B cell (primary cell): ENCODE measurements around the gene CDIPT. TPM values are rescaled to one million over a fixed set of nuclear protein-coding genes. Genes with fewer than 3 reads are reported as not detected.
"Not testable (repeated sequence)": the region's sequence is repeated elsewhere in the genome, so short reads cannot be mapped to it uniquely, and the experiment has no call there.

Experiments
- ATAC-seq: fragments of 200-7000 bp; cut with Tn5 transposase; one replicate; pipeline ENCODE4 v1.10.0; 2021; ENCODE audit warnings: low read depth, mild to moderate bottlenecking, moderate number of reproducible peaks, moderate library complexity
- CTCF ChIA-PET: fragments of 350-600 bp; sonication (Branson Sonifier 250); formaldehyde crosslinking; loops from one replicate; lab custom pipeline; 2021; ENCODE audit warnings: antibody characterized with exemption, inconsistent platforms; lab: Charles Lee
- POLR2A ChIA-PET: fragments of 350-600 bp; sonication (Branson Sonifier 250); formaldehyde crosslinking; loops from one replicate; lab custom pipeline; 2021; ENCODE audit warnings: antibody characterized with exemption; lab: Charles Lee
- DNase-seq: peaks from one replicate; pipeline ENCODE4 v3.0.0; 2013
- H2AFZ ChIP-seq: 2 replicates; pipeline ENCODE4 v1.6.1; 2012; ENCODE audit warnings: mild to moderate bottlenecking, low read depth, low read length; ENCODE audit not compliant: insufficient read depth, poor library complexity, severe bottlenecking
- H3K27ac ChIP-seq, 2 donors: 1 replicate in 1 of 2; 2 replicates in 1 of 2; pipeline ENCODE4 v1.5.1; 2012 to 2013; ENCODE audit warnings: low read length in 2 of 2, mild to moderate bottlenecking in 2 of 2, moderate library complexity in 1 of 2
- H3K27me3 ChIP-seq, 4 experiments: fragments of 200-600 bp in 1 of 4; sonication (generic) in 1 of 4; replicated peaks in 1 of 4; 1 replicate in 2 of 4; 2 replicates in 2 of 4; pipeline versions ENCODE4 v1.6.1 to v1.7.0; 2013 to 2016; ENCODE audit warnings: low read length in 3 of 4, mild to moderate bottlenecking in 2 of 4, mixed read lengths in 1 of 4, moderate library complexity in 1 of 4; ENCODE audit not compliant: insufficient read depth in 4 of 4, control insufficient read depth in 3 of 4; ENCODE audit errors: control extremely low read depth in 1 of 4
- H3K36me3 ChIP-seq, 2 experiments: replicated peaks in 1 of 2; 1 replicate in 1 of 2; 2 replicates in 1 of 2; pipeline versions ENCODE4 v1.6.1 to v1.7.1; 2013; ENCODE audit warnings: low read length in 1 of 2; ENCODE audit not compliant: insufficient read depth in 2 of 2, control insufficient read depth in 1 of 2; ENCODE audit errors: control extremely low read depth in 1 of 2, extremely low read depth in 1 of 2
- H3K4me1 ChIP-seq, 2 donors: fragments of 200-600 bp in 1 of 2; sonication (generic) in 1 of 2; 1 replicate in 1 of 2; 2 replicates in 1 of 2; pipeline versions ENCODE4 v1.5.1 to v1.6.1; 2013 to 2017; ENCODE audit warnings: low read length in 2 of 2; ENCODE audit not compliant: control insufficient read depth in 2 of 2, insufficient read depth in 2 of 2
- H3K4me2 ChIP-seq: replicated peaks from 2 replicates; pipeline ENCODE3; 2012; ENCODE audit warnings: mild to moderate bottlenecking, low read depth, low read length; ENCODE audit not compliant: poor library complexity, severe bottlenecking
- H3K4me3 ChIP-seq, 5 experiments: fragments of 200-600 bp in 1 of 5; sonication (generic) in 1 of 5; 1 replicate in 3 of 5; 2 replicates in 2 of 5; pipeline versions ENCODE4 v1.5.1 to v1.7.0; 2011 to 2016; ENCODE audit warnings: low read length in 4 of 5, mild to moderate bottlenecking in 4 of 5, low read depth in 2 of 5, control low read depth in 1 of 5, moderate library complexity in 1 of 5; ENCODE audit not compliant: insufficient read depth in 1 of 5; ENCODE audit errors: control extremely low read depth in 1 of 5, extremely low read depth in 1 of 5
- H3K79me2 ChIP-seq: fragments of 200-600 bp; sonication (generic); one replicate; pipeline ENCODE4 v1.6.0; 2016; ENCODE audit warnings: low read length; ENCODE audit not compliant: control insufficient read depth, insufficient read depth
- H3K9ac ChIP-seq: fragments of 200-600 bp; sonication (generic); 2 replicates; pipeline ENCODE4 v1.6.1; 2017; ENCODE audit warnings: mild to moderate bottlenecking, low read length, moderate library complexity
- H3K9me3 ChIP-seq, 3 donors: one replicate each; pipeline versions ENCODE4 v1.6.1 to v1.7.1; 2013; ENCODE audit warnings: low read length in 2 of 3; ENCODE audit not compliant: control insufficient read depth in 2 of 3, insufficient read depth in 1 of 3; ENCODE audit errors: control extremely low read depth in 1 of 3
- H4K20me1 ChIP-seq: 2 replicates; pipeline ENCODE4 v1.6.0; 2012; ENCODE audit warnings: mild to moderate bottlenecking, low read length; ENCODE audit not compliant: insufficient read depth, control insufficient read depth, poor library complexity, severe bottlenecking
- H3K27ac Mint-ChIP-seq: one replicate; pipeline ENCODE4 v1.8.0; 2021; ENCODE audit warnings: mixed read lengths
- H3K27me3 Mint-ChIP-seq: one replicate; pipeline ENCODE4 v1.8.0; 2021; ENCODE audit warnings: mixed read lengths
- H3K4me1 Mint-ChIP-seq: one replicate; pipeline ENCODE4 v1.8.0; 2021; ENCODE audit warnings: mixed read lengths
- H3K4me3 Mint-ChIP-seq: one replicate; pipeline ENCODE4 v1.8.0; 2021; ENCODE audit warnings: mixed read lengths
- H3K9me3 Mint-ChIP-seq: one replicate; pipeline ENCODE4 v1.8.0; 2022; ENCODE audit warnings: mixed read lengths; ENCODE audit not compliant: insufficient read depth
- EZH2 ChIP-seq: IDR thresholded peaks from 2 replicates; pipeline ENCODE4 v1.6.1; 2012; ENCODE audit warnings: borderline replicate concordance, low read depth, mild to moderate bottlenecking, moderate library complexity, low read length; ENCODE audit not compliant: insufficient read depth, poor library complexity, severe bottlenecking
- WGBS: methylation state at CpG from one replicate; pipeline ENCODE4 v1.1.5; 2013; ENCODE audit warnings: missing lambda C conversion rate; ENCODE audit not compliant: insufficient coverage; 5-methylcytosine and 5-hydroxymethylcytosine counted together
- intact Hi-C: fragments of 100-400 bp; cut with micrococcal nuclease; formaldehyde crosslinking; loops from one replicate; pipeline ENCODE4 v1.10.0; 2022
- polyA plus RNA-seq: library from polyadenylated mRNA; depleted of rRNA; stranded (reverse); fragments of >200 nt; gene quantifications from 2 replicates; pipeline ENCODE4 v1.2.3, GENCODE V29; 2012
- total RNA-seq, 2 donors: library from RNA; stranded (reverse); fragments of 120-200 nt in 1 of 2; gene quantifications; 1 replicate in 1 of 2; 2 replicates in 1 of 2; pipeline versions ENCODE4 v1.2.3 to v1.2.4, GENCODE V29; 2013 to 2022
- TF ChIP-seq, protein P1 (sequence below): fragments of 200-600 bp; IDR thresholded peaks from one replicate; pipeline ENCODE4 v1.8.0; 2022; ENCODE audit warnings: antibody characterized with exemption, mild to moderate bottlenecking

Gene CDIPT
- total and polyA plus RNA-seq, 2 donors (not counting 1 experiment from before 2014, with no cell fraction given): 51.2 to 63.3 TPM

- WGBS: 97% methylated on average over 15 of the region's 15 CpGs
- Mint-ChIP-seq H3K27ac (no peak overlapping the region), H3K27me3 (no peaks in the 10 kb centered on the region), H3K4me3 (no peak overlapping the region), H3K9me3 (no peaks in the 10 kb centered on the region), H3K4me1 (peaks cover 3% of the 10 kb centered on the region)
- ATAC-seq: no peak
- Histone ChIP-seq H3K27ac (no peak overlapping the region), H4K20me1 (no peaks in the 10 kb centered on the region), H3K4me2 (no peak overlapping the region), H3K79me2 (no peaks in the 10 kb centered on the region), H3K36me3 (peaks cover 0 to 13% of the 10 kb centered on the region in 2 experiments), H3K27me3 (no peaks in the 10 kb centered on the region), H3K9ac (no peak overlapping the region), H3K4me1 (no peaks in the 10 kb centered on the region), H3K9me3 (no peaks in the 10 kb centered on the region), H2AFZ (no peak overlapping the region), H3K4me3 (no peak overlapping the region)
- POLR2A ChIA-PET: no interaction called here
- no peak for DNase-seq
- no peak for TF ChIP-seq EZH2
- TF ChIP-seq, protein P1, sequence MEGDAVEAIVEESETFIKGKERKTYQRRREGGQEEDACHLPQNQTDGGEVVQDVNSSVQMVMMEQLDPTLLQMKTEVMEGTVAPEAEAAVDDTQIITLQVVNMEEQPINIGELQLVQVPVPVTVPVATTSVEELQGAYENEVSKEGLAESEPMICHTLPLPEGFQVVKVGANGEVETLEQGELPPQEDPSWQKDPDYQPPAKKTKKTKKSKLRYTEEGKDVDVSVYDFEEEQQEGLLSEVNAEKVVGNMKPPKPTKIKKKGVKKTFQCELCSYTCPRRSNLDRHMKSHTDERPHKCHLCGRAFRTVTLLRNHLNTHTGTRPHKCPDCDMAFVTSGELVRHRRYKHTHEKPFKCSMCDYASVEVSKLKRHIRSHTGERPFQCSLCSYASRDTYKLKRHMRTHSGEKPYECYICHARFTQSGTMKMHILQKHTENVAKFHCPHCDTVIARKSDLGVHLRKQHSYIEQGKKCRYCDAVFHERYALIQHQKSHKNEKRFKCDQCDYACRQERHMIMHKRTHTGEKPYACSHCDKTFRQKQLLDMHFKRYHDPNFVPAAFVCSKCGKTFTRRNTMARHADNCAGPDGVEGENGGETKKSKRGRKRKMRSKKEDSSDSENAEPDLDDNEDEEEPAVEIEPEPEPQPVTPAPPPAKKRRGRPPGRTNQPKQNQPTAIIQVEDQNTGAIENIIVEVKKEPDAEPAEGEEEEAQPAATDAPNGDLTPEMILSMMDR: no peak
- CTCF ChIA-PET: no interaction called here
- intact Hi-C loops: no loop called here
Observed at GRCh38 chr16:29911676-29912010, 48.6 kb upstream of the CDIPT start.

GRCh38 chr16:29910819-29911675 is 48.0 kb upstream of the CDIPT start:
- Histone ChIP-seq H3K4me1 (no peaks in the 10 kb centered on the region), H3K27me3 (no peaks in the 10 kb centered on the region), H4K20me1 (no peaks in the 10 kb centered on the region), H3K9me3 (no peaks in the 10 kb centered on the region), H3K36me3 (peaks cover 0 to 10% of the 10 kb centered on the region in 2 experiments), H3K4me2 (no peak overlapping the region), H3K27ac (no peak overlapping the region), H3K79me2 (no peaks in the 10 kb centered on the region), H3K4me3 (no peak overlapping the region), H3K9ac (no peak overlapping the region), H2AFZ (no peak overlapping the region)
- POLR2A ChIA-PET: no interaction called here
- CTCF ChIA-PET: interaction anchor here (0.6 kb wide), 1 partner anchor 1048 kb away, joined by 3 read pairs; no protein-coding TSS in a partner anchor
- Mint-ChIP-seq H3K27me3 (no peaks in the 10 kb centered on the region), H3K4me1 (peaks cover 3% of the 10 kb centered on the region), H3K27ac (no peak overlapping the region), H3K4me3 (no peak overlapping the region), H3K9me3 (no peaks in the 10 kb centered on the region)
- 94% methylated on average over 12 of the region's 20 CpGs for WGBS
- TF ChIP-seq, protein P1: no peak
- TF ChIP-seq EZH2: no peak
- no peak for ATAC-seq
- DNase-seq: no peak
- intact Hi-C loops: no loop called here

- CTCF ChIA-PET, H3K27me3 Mint-ChIP-seq, H3K4me1 Mint-ChIP-seq, H3K27ac Mint-ChIP-seq, H3K27me3 ChIP-seq, H4K20me1 ChIP-seq, POLR2A ChIA-PET, H3K4me1 ChIP-seq, H3K9ac ChIP-seq, DNase-seq, H3K4me3 ChIP-seq, H2AFZ ChIP-seq, H3K27ac ChIP-seq, ATAC-seq, H3K79me2 ChIP-seq, H3K4me2 ChIP-seq, H3K4me3 Mint-ChIP-seq, H3K9me3 Mint-ChIP-seq, H3K9me3 ChIP-seq: not testable (repeated sequence)
- WGBS: 100% methylated on average over 1 of the region's 6 CpGs
- intact Hi-C loops: loop anchor here (10.0 kb wide), 1 partner anchor 215 kb away; no protein-coding TSS in a partner anchor
- peaks cover 0 to 10% of the 10 kb centered on the region in 2 experiments for H3K36me3 ChIP-seq
Observed at GRCh38 chr16:29909851-29910250, 46.8 kb upstream of the CDIPT start.
